ENCODE results near the gene FBXL16.

FBXL16 gene

DNA sequence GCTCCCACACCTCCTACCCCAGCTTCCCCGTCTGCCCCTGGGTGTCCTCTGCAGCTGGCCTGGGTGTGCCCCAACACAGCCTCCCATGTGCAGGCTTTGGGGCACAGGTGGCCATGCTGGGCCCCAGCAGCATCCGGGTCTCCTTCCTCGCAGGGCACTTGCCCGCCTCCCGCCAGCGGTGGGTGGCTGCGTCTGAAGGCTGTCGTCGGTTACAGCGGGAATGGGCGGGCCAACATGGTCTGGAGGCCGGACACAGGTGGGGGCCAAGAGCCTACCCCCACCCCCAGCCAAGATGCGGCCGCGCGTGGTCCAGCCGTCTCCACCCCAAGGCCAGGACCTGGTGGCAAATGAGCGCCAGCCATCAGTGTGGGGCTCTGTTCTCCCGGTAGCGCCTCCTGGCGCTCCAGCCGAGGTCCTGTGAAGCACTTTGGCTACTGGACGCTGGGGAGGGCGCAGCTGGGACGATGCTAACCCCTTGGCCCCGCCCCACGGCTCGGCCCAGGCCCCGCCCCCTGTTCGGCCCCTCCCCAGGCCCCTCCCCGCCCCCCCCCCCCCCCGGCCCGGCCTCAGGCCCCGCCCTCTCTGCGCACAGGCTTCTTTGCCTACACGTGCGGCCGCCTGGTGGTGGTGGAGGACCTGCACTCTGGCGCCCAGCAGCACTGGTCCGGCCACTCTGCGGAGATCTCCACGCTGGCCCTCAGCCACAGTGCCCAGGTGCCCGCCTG lies 45.0 kb downstream of the FBXL16 start:
- DNase-seq (ENCODE audit: low read depth), result peak; percentile 32
- in situ Hi-C loops (cut with HindIII; ENCODE audit: low sequenced_read_pairs), result no loop called here
- TF ChIP-seq, protein P1, sequence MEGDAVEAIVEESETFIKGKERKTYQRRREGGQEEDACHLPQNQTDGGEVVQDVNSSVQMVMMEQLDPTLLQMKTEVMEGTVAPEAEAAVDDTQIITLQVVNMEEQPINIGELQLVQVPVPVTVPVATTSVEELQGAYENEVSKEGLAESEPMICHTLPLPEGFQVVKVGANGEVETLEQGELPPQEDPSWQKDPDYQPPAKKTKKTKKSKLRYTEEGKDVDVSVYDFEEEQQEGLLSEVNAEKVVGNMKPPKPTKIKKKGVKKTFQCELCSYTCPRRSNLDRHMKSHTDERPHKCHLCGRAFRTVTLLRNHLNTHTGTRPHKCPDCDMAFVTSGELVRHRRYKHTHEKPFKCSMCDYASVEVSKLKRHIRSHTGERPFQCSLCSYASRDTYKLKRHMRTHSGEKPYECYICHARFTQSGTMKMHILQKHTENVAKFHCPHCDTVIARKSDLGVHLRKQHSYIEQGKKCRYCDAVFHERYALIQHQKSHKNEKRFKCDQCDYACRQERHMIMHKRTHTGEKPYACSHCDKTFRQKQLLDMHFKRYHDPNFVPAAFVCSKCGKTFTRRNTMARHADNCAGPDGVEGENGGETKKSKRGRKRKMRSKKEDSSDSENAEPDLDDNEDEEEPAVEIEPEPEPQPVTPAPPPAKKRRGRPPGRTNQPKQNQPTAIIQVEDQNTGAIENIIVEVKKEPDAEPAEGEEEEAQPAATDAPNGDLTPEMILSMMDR (IDR thresholded peaks at IDR 0.05; ENCODE audit: low read depth, low read length, missing control alignments), result peak; percentile 43
- no peak overlapping the region for H3K4me3 ChIP-seq (ENCODE audit: low read depth, low read length)

DNA sequence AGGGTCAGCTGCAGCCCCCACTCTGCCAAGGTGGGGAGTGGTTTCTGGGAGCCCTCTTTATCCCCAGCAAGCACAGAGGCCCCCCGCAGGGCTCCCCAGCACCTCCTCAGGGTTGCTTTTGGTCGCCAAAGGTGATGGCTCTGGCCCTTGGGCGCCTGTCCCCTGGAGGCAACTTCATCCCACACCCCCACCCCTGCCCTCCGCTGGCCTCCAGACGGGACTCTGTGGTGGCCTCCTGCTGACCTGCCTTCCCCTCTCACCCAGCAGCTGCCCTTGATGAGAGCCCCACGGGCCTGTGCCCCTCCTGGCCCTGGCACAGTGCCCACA lies 45.5 kb downstream of the FBXL16 start:
- in situ Hi-C loops (cut with HindIII; ENCODE audit: low sequenced_read_pairs), result no loop called here
- TF ChIP-seq, protein P1 (IDR thresholded peaks at IDR 0.05; ENCODE audit: low read depth, low read length, missing control alignments), result no peak
- no peak overlapping the region for H3K4me3 ChIP-seq (ENCODE audit: low read depth, low read length)
- no peak for DNase-seq (ENCODE audit: low read depth)

DNA sequence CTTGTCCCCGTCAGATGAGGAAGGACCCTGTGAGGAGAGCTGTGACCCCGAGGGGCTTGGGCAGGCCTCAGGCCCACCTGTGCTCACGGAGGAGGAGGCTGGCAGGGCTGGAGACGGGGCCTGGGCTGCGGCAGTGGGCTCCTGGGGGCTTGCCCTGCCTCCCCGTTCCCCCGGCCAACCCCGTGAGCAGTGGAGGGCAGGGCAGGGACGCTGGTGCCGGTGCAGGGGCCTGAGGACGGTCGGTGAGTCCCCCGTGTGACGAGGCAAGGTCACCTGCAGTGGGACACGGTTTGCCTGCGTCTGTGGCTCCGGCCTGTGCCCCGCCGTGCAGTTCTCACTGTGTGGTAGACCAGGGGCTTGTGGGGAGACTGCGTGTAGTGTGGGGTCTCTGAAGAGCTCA lies 46.0 kb downstream of the FBXL16 start:
- TF ChIP-seq, protein P1 (IDR thresholded peaks at IDR 0.05; ENCODE audit: low read depth, low read length, missing control alignments), result no peak
- no peak for DNase-seq (ENCODE audit: low read depth)
- in situ Hi-C loops (cut with HindIII; ENCODE audit: low sequenced_read_pairs), result no loop called here
- no peak overlapping the region for H3K4me3 ChIP-seq (ENCODE audit: low read depth, low read length)

DNA sequence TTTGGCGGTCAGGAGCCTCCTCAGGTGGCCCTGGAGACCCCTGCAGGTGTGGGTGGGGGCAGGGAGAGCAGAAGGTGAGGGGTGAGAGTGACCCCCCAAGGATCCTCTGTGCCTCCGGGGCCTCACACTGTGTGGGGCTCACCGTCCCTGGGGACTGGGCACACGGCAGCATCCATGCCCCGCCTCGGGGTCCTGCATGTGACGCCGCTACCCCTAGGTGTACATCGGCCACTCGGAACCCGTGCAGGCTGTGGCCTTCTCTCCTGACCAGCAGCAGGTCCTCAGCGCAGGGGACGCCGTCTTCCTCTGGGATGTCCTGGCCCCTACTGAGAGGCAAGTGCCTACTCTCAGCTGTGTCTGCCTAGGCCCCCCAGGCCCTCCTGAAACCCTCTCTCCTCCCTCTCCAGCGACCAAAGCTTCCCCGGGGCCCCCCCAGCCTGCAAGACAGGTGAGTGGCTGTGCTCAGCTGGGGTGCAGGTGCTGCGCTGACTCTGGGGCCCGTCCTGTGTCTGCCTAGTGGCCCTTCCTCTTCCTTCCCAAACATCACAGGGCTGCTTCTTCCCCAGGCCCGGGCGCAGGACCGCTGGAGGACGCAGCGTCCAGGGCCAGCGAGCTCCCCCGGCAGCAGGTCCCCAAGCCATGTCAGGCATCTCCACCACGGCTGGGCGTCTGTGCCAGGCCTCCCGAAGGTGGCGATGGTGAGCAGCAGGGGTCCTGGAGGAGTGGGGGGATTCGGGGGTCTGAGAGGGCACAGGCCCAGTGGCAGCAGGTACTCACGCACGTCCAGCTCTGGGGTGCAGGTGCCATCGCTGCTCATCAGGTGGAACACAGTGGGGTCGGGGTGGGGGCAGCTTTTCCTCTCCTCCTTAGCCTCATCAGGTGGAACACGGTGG lies 46.7 kb downstream of the FBXL16 start:
- TF ChIP-seq, protein P1 (IDR thresholded peaks at IDR 0.05; ENCODE audit: low read depth, low read length, missing control alignments), result no peak
- H3K4me3 ChIP-seq (ENCODE audit: low read depth, low read length), result no peak overlapping the region
- DNase-seq (ENCODE audit: low read depth), result no peak
- in situ Hi-C loops (cut with HindIII; ENCODE audit: low sequenced_read_pairs), result no loop called here

DNA sequence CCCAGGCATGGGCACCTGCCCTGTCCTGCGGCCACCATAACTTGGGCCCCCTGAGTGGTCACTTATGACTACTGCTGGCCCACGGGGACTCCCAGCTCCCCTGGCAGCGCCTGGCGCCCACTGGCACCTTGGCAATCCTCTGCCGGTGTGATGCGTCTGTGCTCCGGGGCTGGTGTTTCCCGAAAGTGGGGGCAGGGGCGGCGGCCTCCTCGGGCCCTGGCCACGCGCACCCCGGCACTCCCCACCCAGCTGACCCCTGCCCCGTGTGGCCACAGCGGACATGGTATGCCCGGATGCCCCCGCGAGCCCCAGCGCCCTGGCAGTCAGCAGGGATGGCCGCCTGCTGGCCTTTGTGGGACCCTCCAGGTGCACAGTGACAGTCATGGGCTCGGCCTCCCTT lies 48.1 kb downstream of the FBXL16 start:
- in situ Hi-C loops (cut with HindIII; ENCODE audit: low sequenced_read_pairs), result no loop called here
- DNase-seq (ENCODE audit: low read depth), result no peak
- TF ChIP-seq, protein P1 (IDR thresholded peaks at IDR 0.05; ENCODE audit: low read depth, low read length, missing control alignments), result no peak
- H3K4me3 ChIP-seq (ENCODE audit: low read depth, low read length), result no peak overlapping the region

DNA sequence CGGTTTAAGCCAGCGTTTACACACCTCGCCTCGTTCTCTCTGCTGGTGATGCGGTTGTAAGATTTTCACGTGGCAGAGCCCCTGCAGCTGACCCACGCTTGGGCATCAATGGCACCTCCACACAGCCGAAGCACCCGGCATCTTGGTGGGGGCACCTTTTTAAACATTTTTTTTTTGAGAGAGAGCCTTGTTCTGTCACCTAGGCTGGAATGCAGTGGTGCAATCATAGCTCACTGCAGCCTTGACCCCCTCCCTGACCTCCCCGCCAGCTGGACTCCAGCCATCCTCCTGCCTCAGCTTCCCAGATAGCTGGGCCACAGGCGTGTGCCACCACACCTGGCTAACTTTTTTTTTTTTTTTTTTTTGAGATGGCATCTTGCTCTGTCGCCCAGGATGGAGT lies 51.6 kb downstream of the FBXL16 start:
- in situ Hi-C loops (cut with HindIII; ENCODE audit: low sequenced_read_pairs), result no loop called here

More for the DNA sequence above, 51.6 kb downstream of the FBXL16 start:
- H3K4me3 ChIP-seq (ENCODE audit: low read depth, low read length), result no peak overlapping the region
- no peak for DNase-seq (ENCODE audit: low read depth)
- TF ChIP-seq, protein P1 (IDR thresholded peaks at IDR 0.05; ENCODE audit: low read depth, low read length, missing control alignments), result no peak

Data from astrocyte of the cerebellum (primary cell).